ENCODE measurements around the gene TGFBR3. TPM values are rescaled to one million over a fixed set of nuclear protein-coding genes. Genes with fewer than 3 reads are reported as not detected.

TGFBR3 gene
- total RNA-seq, 1 donor from 2014 or later, result 9.3 TPM

- no peak for DNase-seq (ENCODE audit: low spot score)
These were observed 167.1 kb downstream of the TGFBR3 start for GRCh38 chr1:91718877-91719276.

GRCh38 chr1:91718368-91718767 is 167.6 kb downstream of the TGFBR3 start:
- DNase-seq (ENCODE audit: low spot score) (no peak), ATAC-seq (no peak)

More at GRCh38 chr1:91718877-91719276, 167.1 kb downstream of the TGFBR3 start:
- ATAC-seq, result no peak

GRCh38 chr1:91717839-91718238 is 168.1 kb downstream of the TGFBR3 start:
- DNase-seq (ENCODE audit: low spot score) (no peak), ATAC-seq (no peak)

GRCh38 chr1:91716339-91716738 is 169.6 kb downstream of the TGFBR3 start:
- DNase-seq (ENCODE audit: low spot score) (no peak), ATAC-seq (no peak)

- no peak for DNase-seq (ENCODE audit: low spot score)
- no peak for ATAC-seq
These were observed 170.4 kb downstream of the TGFBR3 start for GRCh38 chr1:91715416-91716000.

- ATAC-seq, result no peak
- no peak for DNase-seq (ENCODE audit: low spot score)
These were observed 171.0 kb downstream of the TGFBR3 start for GRCh38 chr1:91714867-91715381.

GRCh38 chr1:91712981-91713841 is 172.7 kb downstream of the TGFBR3 start:
- ATAC-seq (peak; percentile 53), DNase-seq (ENCODE audit: low spot score) (no peak)

GRCh38 chr1:91712393-91712792 is 173.6 kb downstream of the TGFBR3 start:
- ATAC-seq (no peak), DNase-seq (ENCODE audit: low spot score) (no peak)

- ATAC-seq, result no peak
These were observed 174.3 kb downstream of the TGFBR3 start for GRCh38 chr1:91711504-91712247.

GRCh38 chr1:91710261-91710660 is 175.7 kb downstream of the TGFBR3 start:
- DNase-seq (ENCODE audit: low spot score), result no peak
- no peak for ATAC-seq

More at GRCh38 chr1:91711504-91712247, 174.3 kb downstream of the TGFBR3 start:
- no peak for DNase-seq (ENCODE audit: low spot score)

- ATAC-seq (no peak), DNase-seq (ENCODE audit: low spot score) (no peak)
These were observed 177.3 kb downstream of the TGFBR3 start for GRCh38 chr1:91708691-91709090.

GRCh38 chr1:91707890-91708218 is 178.1 kb downstream of the TGFBR3 start:
- DNase-seq (ENCODE audit: low spot score) (no peak), ATAC-seq (no peak)

GRCh38 chr1:91707114-91707889 is 178.6 kb downstream of the TGFBR3 start:
- no peak for ATAC-seq
- no peak for DNase-seq (ENCODE audit: low spot score)

GRCh38 chr1:91706140-91706957 is 179.6 kb downstream of the TGFBR3 start:
- ATAC-seq, result no peak
- no peak for DNase-seq (ENCODE audit: low spot score)

GRCh38 chr1:91704746-91705145 is 181.2 kb downstream of the TGFBR3 start:
- DNase-seq (ENCODE audit: low spot score) (no peak), ATAC-seq (no peak)

- no peak for ATAC-seq
- no peak for DNase-seq (ENCODE audit: low spot score)
These were observed 182.9 kb downstream of the TGFBR3 start for GRCh38 chr1:91703095-91703494.

- DNase-seq (ENCODE audit: low spot score) (no peak), ATAC-seq (no peak)
These were observed 184.5 kb downstream of the TGFBR3 start for GRCh38 chr1:91701472-91701869.

GRCh38 chr1:91700771-91701471 is 185.0 kb downstream of the TGFBR3 start:
- ATAC-seq (no peak), DNase-seq (ENCODE audit: low spot score) (no peak)

- ATAC-seq (no peak), DNase-seq (ENCODE audit: low spot score) (no peak)
These were observed 185.6 kb downstream of the TGFBR3 start for GRCh38 chr1:91700332-91700731.
